Neural cell (in vitro differentiated cells): ENCODE measurements around the gene TMEM168.

Source experiments
- CTCF ChIP-seq: fragments of 450-650 bp; IDR thresholded peaks from 2 replicates; pipeline ENCODE4 v1.5.1; 2014; ENCODE audit warnings: antibody characterized with exemption, mild to moderate bottlenecking, moderate library complexity; ENCODE audit not compliant: poor library complexity, severe bottlenecking
- EZH2 ChIP-seq: fragments of 200-600, 300-800 bp; shearing (Covaris generic), sonication (generic); IDR thresholded peaks from 2 replicates; pipeline ENCODE4 v1.6.1; 2014; ENCODE audit warnings: antibody characterized with exemption, low read length, borderline replicate concordance, mild to moderate bottlenecking; ENCODE audit not compliant: insufficient read depth, poor library complexity, severe bottlenecking
- POLR2AphosphoS5 ChIP-seq: IDR thresholded peaks from 2 replicates; pipeline ENCODE4 v1.6.1; 2012
- RAD21 ChIP-seq: fragments of 450-650 bp; conservative IDR thresholded peaks from 2 replicates; pipeline ENCODE4 v1.6.1; 2014; ENCODE audit warnings: antibody characterized with exemption, mild to moderate bottlenecking, moderate library complexity
- REST ChIP-seq: IDR thresholded peaks from 2 replicates; pipeline ENCODE4 v1.6.1; 2012; ENCODE audit warnings: borderline replicate concordance
- SMC3 ChIP-seq: fragments of 450-650 bp; conservative IDR thresholded peaks from 2 replicates; pipeline ENCODE4 v1.6.1; 2014; ENCODE audit warnings: antibody characterized with exemption, mild to moderate bottlenecking, moderate library complexity; ENCODE audit not compliant: poor library complexity
- TAF1 ChIP-seq: IDR thresholded peaks from 2 replicates; pipeline ENCODE4 v1.6.1; 2012; ENCODE audit warnings: low read depth

GRCh38 chr7:112739436-112740180 lies 50.6 kb downstream of the TMEM168 start:
- TF ChIP-seq CTCF (no peak), POLR2AphosphoS5 (no peak), RAD21 (no peak), TAF1 (no peak), EZH2 (no peak), REST (no peak), SMC3 (no peak)
